Astrocyte of the cerebellum (primary cell): ENCODE data around the gene MPZ.
"Not testable (repeated sequence)": the region's sequence is repeated elsewhere in the genome, so short reads cannot be mapped to it uniquely, and the experiment has no call there.

Source experiments
- DNase-seq: peaks from one replicate; pipeline ENCODE4 v3.0.0-alpha.2; 2011; ENCODE audit warnings: low read depth
- H3K4me3 ChIP-seq: 2 replicates; pipeline ENCODE4 v1.5.1; 2011; ENCODE audit warnings: mild to moderate bottlenecking, low read depth, low read length, moderate library complexity
- CTCF ChIP-seq: IDR thresholded peaks from 2 replicates; pipeline ENCODE4 v1.5.1; 2012; ENCODE audit warnings: low read length, low read depth, moderate library complexity, mild to moderate bottlenecking; ENCODE audit errors: missing control alignments
- in situ Hi-C: cut with HindIII; loops from 2 replicates; pipeline ENCODE4 v1.10.0; 2017; ENCODE audit warnings: low sequenced_read_pairs

Gene MPZ

GRCh38 chr1:161258439-161259344 lies 51.1 kb downstream of the MPZ start, which contains the start of gene PCP4L1:
Gene PCP4L1 (plus strand): TSS chr1:161258745. CDS start chr1:161258975, 230 bp downstream.
- peak within 1 kb of the TSS; percentile 37 for H3K4me3 ChIP-seq
- DNase-seq = peak; percentile 13
- no peak for TF ChIP-seq CTCF
- in situ Hi-C loops = no loop called here

GRCh38 chr1:161257109-161257508 lies 52.7 kb downstream of the MPZ start:
- DNase-seq, H3K4me3 ChIP-seq, in situ Hi-C loops: not testable (repeated sequence)

- DNase-seq, in situ Hi-C loops: not testable (repeated sequence)
Measured at GRCh38 chr1:161255955-161256520, 53.7 kb downstream of the MPZ start.

GRCh38 chr1:161255302-161255701 lies 54.5 kb downstream of the MPZ start:
- in situ Hi-C loops = not testable (repeated sequence)

More at GRCh38 chr1:161255955-161256520, 53.7 kb downstream of the MPZ start:
- H3K4me3 ChIP-seq = not testable (repeated sequence)

More at GRCh38 chr1:161255302-161255701, 54.5 kb downstream of the MPZ start:
- not testable (repeated sequence) for DNase-seq, H3K4me3 ChIP-seq
